IgD-negative memory B cell (primary cell): ENCODE results near the gene ZNF322. TPM values are rescaled to one million over a fixed set of nuclear protein-coding genes. Genes with fewer than 3 reads are reported as not detected.
A peak's percentile ranks its signal among the peaks of the same experiment; 100 is the strongest.

Source experiments
- H3K27ac Mint-ChIP-seq, 3 donors: one replicate each; pipeline ENCODE4 v1.8.0; 2020 to 2022; ENCODE audit warnings: mild to moderate bottlenecking in 3 of 3, mixed read lengths in 3 of 3, moderate library complexity in 1 of 3
- H3K27me3 Mint-ChIP-seq: one replicate; pipeline ENCODE4 v1.8.0; 2021; ENCODE audit warnings: mixed read lengths
- H3K36me3 Mint-ChIP-seq: one replicate; pipeline ENCODE4 v1.8.0; 2020; ENCODE audit warnings: mild to moderate bottlenecking, mixed read lengths
- H3K4me1 Mint-ChIP-seq, 3 donors: one replicate each; pipeline ENCODE4 v1.8.0; 2020 to 2022; ENCODE audit warnings: mixed read lengths in 3 of 3, mild to moderate bottlenecking in 1 of 3
- H3K4me3 Mint-ChIP-seq, 4 donors: one replicate each; pipeline ENCODE4 v1.8.0; 2020 to 2022; ENCODE audit warnings: mild to moderate bottlenecking in 4 of 4, mixed read lengths in 4 of 4, moderate library complexity in 3 of 4
- H3K9me3 Mint-ChIP-seq, 3 donors: one replicate each; pipeline ENCODE4 v1.8.0; 2020 to 2021; ENCODE audit warnings: mixed read lengths in 3 of 3, mild to moderate bottlenecking in 1 of 3
- polyA plus RNA-seq: library from polyadenylated mRNA; unstranded; fragments of 300-500 nt; fragmentation: Illumina TruSeq; gene quantifications from one replicate; pipeline ENCODE4 v1.2.3, GENCODE V29; 2021

Gene ZNF322
- polyA plus RNA-seq, 1 donor from 2014 or later = 9.7 TPM

DNA sequence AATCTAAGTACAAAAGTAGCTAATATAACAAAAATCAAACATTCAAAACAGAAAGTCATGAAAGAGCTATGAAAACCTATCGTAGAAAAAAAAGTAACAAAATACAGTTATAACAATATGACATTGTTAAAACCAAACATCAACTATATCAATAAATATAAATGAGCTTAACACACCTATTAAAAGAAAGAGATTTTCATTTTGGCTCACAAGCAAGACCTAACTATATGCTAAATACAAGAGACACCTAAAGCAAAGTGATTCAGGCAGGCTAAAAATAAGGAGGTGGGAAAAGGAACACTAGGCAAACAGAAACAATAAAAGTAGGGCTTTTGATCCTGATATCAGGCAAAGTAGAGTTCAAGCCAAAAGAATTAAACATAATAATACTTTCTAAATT lies 13.5 kb downstream of the ZNF322 start:
- H3K27me3 Mint-ChIP-seq = no peaks in the 10 kb centered on the region
- no peak overlapping the region for H3K4me3 Mint-ChIP-seq
- H3K27ac Mint-ChIP-seq = no peak overlapping the region
- peaks cover 6 to 15% (median 13%) of the 10 kb centered on the region in 3 donors for H3K4me1 Mint-ChIP-seq
- H3K36me3 Mint-ChIP-seq = peaks cover 51% of the 10 kb centered on the region
- H3K9me3 Mint-ChIP-seq = peaks cover 11 to 43% (median 12%) of the 10 kb centered on the region in 3 donors

DNA sequence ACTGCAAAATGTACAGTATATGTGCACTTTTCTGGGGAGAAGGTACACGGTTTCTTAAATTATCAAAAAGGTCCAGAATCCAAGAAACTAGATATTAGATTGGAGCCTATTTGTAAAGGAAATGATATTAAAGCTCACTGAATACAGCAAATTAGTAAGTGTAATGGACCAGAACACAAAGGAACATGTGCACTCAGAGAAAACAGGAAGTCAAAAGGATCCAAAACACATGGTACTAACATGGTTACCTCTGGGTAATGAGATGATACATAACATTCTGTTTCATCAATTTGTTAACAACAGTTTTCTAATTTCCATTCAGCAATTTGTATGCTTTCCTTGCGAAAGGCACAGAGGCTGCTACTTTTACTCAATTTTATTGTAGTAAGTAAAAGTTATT lies 18.7 kb downstream of the ZNF322 start:
- Mint-ChIP-seq H3K4me1 (peaks cover 5 to 17% (median 9%) of the 10 kb centered on the region in 3 donors), H3K9me3 (peaks cover 11 to 41% (median 30%) of the 10 kb centered on the region in 3 donors), H3K27me3 (no peaks in the 10 kb centered on the region), H3K27ac (no peak overlapping the region), H3K4me3 (no peak overlapping the region), H3K36me3 (peaks cover 57% of the 10 kb centered on the region)

DNA sequence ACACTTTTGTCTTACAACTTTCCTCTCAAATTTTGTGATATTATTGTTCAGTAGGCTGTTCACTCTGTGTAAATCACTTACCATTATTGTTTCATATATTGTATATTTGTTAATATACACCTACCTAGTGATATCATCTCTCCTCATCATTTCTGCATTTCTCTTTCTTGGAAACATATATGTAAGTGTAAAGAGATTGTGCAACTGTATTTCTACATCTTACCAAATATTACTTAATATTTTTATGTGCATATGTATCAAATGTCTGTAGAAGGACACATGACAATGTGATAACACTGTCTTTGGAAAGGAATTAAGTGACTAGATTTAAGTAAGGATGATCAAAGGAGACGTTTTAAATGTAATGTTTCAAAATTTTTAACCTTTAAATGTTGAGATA lies 30.2 kb downstream of the ZNF322 start:
- Mint-ChIP-seq H3K36me3 (peaks cover 2% of the 10 kb centered on the region), H3K27me3 (no peaks in the 10 kb centered on the region), H3K27ac (no peak overlapping the region), H3K9me3 (peaks cover 5 to 6% (median 6%) of the 10 kb centered on the region in 3 donors), H3K4me3 (no peak overlapping the region), H3K4me1 (no peaks in the 10 kb centered on the region)

DNA sequence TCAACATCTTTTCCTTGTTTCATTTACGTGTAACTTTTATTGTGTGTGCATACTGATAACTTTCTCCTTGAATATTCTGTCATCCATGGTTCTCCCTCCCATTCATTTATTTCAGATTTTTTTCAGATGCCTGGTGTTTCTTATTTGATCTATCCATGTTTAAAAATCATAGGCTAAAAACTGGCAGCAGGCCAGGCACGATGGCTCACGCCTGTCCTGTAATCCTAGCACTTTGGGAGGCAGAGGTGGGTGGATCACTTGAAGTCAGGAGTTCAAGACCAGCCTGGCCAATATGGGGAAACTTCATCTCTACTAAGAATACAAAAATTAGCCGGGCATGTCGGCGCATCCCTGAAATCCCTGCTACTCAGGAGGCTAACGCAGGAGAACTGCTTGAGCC lies 31.7 kb downstream of the ZNF322 start:
- no peaks in the 10 kb centered on the region for H3K36me3 Mint-ChIP-seq
- H3K4me1 Mint-ChIP-seq = no peaks in the 10 kb centered on the region
- H3K4me3 Mint-ChIP-seq = no peak overlapping the region
- peaks cover 6 to 8% (median 7%) of the 10 kb centered on the region in 3 donors for H3K9me3 Mint-ChIP-seq
- H3K27me3 Mint-ChIP-seq = no peaks in the 10 kb centered on the region
- no peak overlapping the region for H3K27ac Mint-ChIP-seq

DNA sequence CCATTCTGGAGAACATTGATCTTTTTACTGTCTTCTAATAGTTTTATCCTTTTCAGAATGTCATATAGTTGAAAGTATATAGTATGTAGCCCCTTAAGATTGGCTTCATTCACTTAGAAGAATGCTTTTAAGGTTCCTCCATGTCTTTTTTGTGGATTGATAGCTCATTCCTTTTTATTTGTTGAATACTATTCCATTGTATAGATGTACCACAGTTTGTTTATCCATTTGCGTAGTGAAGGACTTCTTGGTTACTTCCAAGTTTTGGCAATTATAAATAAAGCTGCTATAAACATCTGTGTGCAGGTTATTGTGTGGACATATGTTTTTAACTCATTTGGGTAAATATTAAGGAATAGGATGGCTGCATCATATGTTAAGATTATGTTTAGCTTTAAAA lies 35.0 kb downstream of the ZNF322 start:
- Mint-ChIP-seq H3K9me3 (peaks cover 6 to 9% (median 8%) of the 10 kb centered on the region in 3 donors), H3K4me3 (peak overlapping the region in 1 of 4 donors; percentile 18), H3K36me3 (no peaks in the 10 kb centered on the region), H3K27me3 (no peaks in the 10 kb centered on the region), H3K4me1 (no peaks in the 10 kb centered on the region), H3K27ac (no peak overlapping the region)

DNA sequence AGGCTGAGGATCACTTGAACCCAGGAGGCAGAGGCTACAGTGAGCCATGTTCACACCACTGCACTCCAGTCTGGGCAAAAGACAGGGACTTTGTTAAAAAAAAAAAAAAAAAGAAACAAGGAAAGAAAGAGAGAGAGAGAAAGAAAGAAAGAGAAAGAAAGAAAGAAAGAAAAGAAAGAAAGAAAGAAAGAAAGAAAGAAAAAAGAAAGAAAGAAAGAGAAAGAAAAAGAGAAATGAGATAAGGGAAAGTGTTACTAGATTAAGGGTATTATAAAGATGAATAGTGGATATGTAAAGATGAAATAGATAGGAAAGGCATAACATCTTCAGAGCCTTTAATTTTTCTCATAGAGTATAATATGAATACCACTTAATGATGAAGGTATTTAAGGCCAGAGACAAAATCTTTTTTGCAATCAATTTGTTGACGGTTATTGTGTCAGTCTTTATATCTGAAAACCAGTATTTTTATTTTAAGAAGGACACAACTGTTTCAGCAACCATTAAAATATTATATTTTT lies 36.1 kb downstream of the ZNF322 start:
- Mint-ChIP-seq H3K9me3 (peaks cover 6 to 9% (median 8%) of the 10 kb centered on the region in 3 donors), H3K4me1 (no peaks in the 10 kb centered on the region), H3K36me3 (no peaks in the 10 kb centered on the region), H3K27ac (no peak overlapping the region), H3K4me3 (peak overlapping the region in 1 of 4 donors; percentile 55), H3K27me3 (no peaks in the 10 kb centered on the region)

DNA sequence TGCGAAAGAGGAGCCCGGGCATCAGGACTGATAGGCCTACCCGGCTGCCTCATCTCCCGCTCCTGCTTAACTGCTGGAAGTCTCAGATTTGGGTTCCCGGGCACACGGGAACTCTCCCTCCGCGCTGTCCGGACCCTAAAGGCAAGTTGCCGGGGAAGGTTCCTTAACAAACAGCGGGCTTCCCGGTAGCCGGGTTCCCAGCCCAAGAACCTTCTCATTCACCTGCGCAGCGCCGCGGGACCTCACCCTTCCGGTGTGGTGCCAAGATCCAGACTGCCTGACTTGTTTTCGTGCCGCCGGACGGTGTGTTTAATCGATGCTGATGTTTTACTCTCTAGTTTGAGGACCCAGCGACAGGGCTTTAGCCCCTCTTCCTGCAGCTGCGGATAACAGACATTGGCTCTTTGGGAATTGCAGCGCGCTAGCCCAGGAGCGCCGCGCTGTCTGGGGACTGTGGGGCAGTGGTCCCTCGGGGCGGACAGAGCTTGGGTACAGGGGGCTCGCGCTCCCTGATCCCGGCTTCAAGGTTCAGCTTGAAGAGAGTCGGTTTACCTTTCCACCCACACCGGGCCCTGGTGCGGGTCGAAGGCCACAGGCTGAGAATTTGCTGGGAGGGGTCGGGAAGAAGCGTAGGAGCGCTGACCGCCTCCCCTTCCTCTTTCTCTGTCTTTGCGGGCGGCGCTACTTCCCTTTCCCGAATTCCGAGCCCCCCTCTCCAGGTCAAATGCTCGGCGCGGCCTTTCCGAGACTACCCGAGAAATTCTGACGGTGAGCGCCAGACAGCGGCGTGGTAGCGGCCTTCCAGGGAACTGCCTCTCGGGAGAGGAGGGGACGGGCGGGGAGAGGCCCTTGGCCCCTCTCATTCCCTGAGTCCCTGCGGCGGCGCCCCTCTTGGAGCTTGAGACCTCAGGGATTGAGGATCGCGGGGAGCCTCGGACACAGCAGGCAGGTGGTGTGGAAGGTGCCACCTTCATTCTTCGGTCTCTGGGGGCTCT lies 45.6 kb downstream of the ZNF322 start:
- Mint-ChIP-seq H3K27me3 (peaks cover 31% of the 10 kb centered on the region), H3K27ac (peak overlapping the region in 1 of 3 donors; percentile 74), H3K9me3 (peaks cover 0 to 5% (median 1%) of the 10 kb centered on the region in 3 donors), H3K36me3 (peaks cover 2% of the 10 kb centered on the region), H3K4me1 (peaks cover 0 to 5% (median 1%) of the 10 kb centered on the region in 3 donors), H3K4me3 (peak overlapping the region in 3 of 4 donors; percentile 41 to 86 (median 78))

DNA sequence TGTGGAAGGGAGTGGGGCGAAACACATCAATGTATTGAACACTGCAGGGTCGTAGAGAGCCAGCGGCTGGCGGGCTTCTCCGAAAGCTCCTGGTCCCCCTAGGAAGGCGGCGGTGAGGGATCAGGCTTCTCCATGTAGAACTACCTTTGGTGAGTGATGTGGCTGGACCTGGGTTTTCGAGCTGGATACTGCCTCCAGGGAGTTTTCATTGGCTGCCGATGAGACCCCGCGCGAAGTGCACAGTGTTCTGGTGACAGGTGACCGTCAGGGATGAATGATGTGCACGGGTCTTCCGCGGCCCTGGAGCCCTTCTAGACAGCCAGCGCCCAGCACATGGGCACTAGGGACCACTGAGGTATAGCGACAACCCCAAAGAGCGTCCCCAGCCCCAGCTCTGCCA lies 46.3 kb downstream of the ZNF322 start:
- Mint-ChIP-seq H3K27ac (peak overlapping the region in 1 of 3 donors; percentile 74), H3K27me3 (peaks cover 31% of the 10 kb centered on the region), H3K36me3 (peaks cover 2% of the 10 kb centered on the region), H3K4me3 (peak overlapping the region in 1 of 4 donors; percentile 80), H3K4me1 (peaks cover 0 to 5% (median 1%) of the 10 kb centered on the region in 3 donors), H3K9me3 (peaks cover 0 to 5% (median 1%) of the 10 kb centered on the region in 3 donors)

DNA sequence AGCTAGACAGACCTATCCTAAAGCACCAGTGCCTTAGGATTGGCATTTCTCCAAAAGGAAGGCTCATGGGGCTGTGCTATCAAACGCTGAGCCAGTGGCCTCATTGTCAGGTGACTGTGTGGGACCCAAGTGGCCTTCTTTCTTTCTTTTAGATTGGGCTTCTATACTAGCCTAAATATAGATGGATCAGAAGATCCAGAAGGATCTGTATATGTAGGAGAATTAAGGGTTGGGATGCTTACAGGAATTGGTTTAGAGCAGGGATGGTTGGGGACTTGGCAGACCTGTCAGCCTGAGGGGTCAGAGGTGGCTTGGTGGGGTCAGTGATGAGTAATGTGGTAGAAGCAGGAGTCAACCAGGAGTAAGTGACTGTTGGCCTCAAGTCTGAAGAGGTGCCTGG lies 47.9 kb downstream of the ZNF322 start:
- peaks cover 0 to 5% (median 0%) of the 10 kb centered on the region in 3 donors for H3K9me3 Mint-ChIP-seq
- peaks cover 1 to 5% (median 3%) of the 10 kb centered on the region in 3 donors for H3K4me1 Mint-ChIP-seq
- no peak overlapping the region for H3K27ac Mint-ChIP-seq
- H3K4me3 Mint-ChIP-seq = no peak overlapping the region
- peaks cover 31% of the 10 kb centered on the region for H3K27me3 Mint-ChIP-seq
- H3K36me3 Mint-ChIP-seq = peaks cover 2% of the 10 kb centered on the region

DNA sequence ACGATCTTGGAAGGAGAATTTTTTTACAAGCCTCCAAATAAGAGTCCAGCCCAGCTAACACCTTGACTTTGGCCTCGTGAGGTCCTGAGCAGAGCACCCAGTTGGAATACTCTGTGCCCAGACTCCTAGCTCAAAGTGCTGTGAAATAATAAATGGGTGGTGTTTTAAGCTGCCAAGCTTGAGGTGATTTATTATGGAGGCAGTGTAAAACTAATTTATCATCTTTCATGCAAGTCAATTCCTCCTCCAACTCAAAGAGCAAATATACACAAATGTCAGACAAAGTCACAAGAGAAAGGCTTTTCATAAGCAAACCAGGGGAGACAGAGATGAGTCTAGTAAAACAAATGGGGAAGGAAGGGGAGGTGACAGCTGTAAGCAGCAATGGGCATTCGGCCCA lies 50.1 kb downstream of the ZNF322 start:
- peaks cover 2% of the 10 kb centered on the region for H3K36me3 Mint-ChIP-seq
- no peaks in the 10 kb centered on the region for H3K9me3 Mint-ChIP-seq
- H3K4me3 Mint-ChIP-seq = no peak overlapping the region
- peak overlapping the region in 1 of 3 donors; percentile 87 for H3K27ac Mint-ChIP-seq
- H3K4me1 Mint-ChIP-seq = peaks cover 1 to 5% (median 3%) of the 10 kb centered on the region in 3 donors
- peaks cover 20% of the 10 kb centered on the region for H3K27me3 Mint-ChIP-seq

DNA sequence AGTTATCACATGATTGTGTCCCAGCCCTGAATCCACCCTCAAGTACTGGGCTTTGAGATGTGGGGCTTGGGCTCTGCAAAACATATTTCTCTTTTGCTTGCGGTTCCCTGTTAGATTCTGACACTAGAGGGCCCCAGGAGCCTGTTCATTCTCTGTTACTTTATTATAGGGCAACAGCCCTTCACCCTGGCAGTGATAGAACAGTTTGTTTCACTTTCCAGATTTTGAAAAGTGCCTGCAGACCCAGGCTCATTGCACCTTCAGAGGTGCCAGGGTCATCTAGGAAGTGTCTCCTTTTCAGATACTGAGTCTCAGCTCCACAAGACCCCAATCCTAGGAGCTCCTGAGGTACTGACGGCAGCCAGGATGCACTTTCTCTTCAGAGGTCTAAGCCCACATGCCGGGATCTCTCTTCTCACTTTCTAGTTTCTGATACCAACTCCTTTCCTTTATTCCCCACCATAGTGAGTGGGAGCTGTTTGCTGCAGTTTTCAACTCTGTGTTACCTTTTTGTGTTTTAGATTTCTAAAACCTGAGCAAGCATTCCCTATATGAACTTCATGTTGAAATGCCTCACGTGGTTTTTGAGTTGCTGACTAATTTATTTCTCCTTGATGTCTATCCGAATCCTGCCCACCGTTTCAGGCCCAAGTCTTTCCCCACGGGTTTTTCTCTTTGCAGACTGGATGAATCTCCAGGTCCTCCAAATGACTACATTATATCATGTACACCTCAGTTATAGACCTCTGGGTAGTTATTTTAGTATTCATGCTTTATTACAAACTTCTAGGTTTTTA lies 51.9 kb downstream of the ZNF322 start:
- peaks cover 2% of the 10 kb centered on the region for H3K36me3 Mint-ChIP-seq
- peak overlapping the region in 1 of 3 donors; percentile 77 for H3K27ac Mint-ChIP-seq
- H3K4me3 Mint-ChIP-seq = peak overlapping the region in 1 of 4 donors; percentile 56
- no peaks in the 10 kb centered on the region for H3K9me3 Mint-ChIP-seq
- peaks cover 4% of the 10 kb centered on the region for H3K27me3 Mint-ChIP-seq
- H3K4me1 Mint-ChIP-seq = peaks cover 0 to 5% (median 3%) of the 10 kb centered on the region in 3 donors

DNA sequence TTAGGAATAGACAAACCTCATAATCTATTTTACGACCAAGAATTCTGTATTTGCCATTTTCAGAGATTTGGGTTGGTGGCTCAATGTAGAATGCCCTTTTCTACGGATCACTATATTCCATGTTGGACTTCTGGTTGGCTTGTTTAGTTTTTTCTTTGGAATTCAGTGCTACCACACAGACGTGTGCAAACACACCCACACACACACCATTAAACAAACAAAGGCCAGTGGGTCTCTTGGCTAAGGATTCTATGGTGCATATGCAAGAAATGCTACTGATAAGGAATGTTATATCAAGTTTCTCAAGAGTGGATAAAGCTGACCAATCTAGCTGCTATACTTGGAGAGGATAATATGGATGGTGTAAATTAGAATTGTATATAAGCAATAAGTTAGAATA lies 54.7 kb downstream of the ZNF322 start:
- H3K4me1 Mint-ChIP-seq = peaks cover 0 to 3% (median under 1%) of the 10 kb centered on the region in 3 donors
- no peak overlapping the region for H3K27ac Mint-ChIP-seq

DNA sequence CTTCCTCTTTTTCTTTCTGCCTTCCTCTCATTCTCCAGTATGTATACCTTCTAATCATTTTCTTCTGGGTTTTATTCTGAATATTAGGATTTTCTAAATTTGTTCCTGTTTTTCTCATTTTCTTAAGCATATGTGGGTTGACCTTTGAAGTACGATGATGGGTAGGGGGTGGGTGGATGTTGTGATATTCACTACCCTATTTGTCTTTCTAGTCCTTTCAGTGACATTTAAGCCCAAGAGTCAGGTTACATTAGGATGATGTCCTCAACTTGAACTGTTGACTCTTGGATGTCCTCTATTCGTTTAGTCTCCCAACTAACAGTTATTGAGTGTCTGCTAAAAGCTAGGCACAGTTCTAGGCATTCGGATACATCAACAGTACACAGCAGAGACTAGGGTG lies 55.5 kb downstream of the ZNF322 start:
- H3K27ac Mint-ChIP-seq = no peak overlapping the region
- no peaks in the 10 kb centered on the region for H3K9me3 Mint-ChIP-seq
- no peaks in the 10 kb centered on the region for H3K27me3 Mint-ChIP-seq
- no peaks in the 10 kb centered on the region for H3K36me3 Mint-ChIP-seq
- H3K4me3 Mint-ChIP-seq = no peak overlapping the region
- peaks cover 0 to 3% (median 2%) of the 10 kb centered on the region in 3 donors for H3K4me1 Mint-ChIP-seq

More for the DNA sequence above, 54.7 kb downstream of the ZNF322 start:
- no peak overlapping the region for H3K4me3 Mint-ChIP-seq
- no peaks in the 10 kb centered on the region for H3K27me3 Mint-ChIP-seq
- H3K9me3 Mint-ChIP-seq = no peaks in the 10 kb centered on the region
- H3K36me3 Mint-ChIP-seq = no peaks in the 10 kb centered on the region

DNA sequence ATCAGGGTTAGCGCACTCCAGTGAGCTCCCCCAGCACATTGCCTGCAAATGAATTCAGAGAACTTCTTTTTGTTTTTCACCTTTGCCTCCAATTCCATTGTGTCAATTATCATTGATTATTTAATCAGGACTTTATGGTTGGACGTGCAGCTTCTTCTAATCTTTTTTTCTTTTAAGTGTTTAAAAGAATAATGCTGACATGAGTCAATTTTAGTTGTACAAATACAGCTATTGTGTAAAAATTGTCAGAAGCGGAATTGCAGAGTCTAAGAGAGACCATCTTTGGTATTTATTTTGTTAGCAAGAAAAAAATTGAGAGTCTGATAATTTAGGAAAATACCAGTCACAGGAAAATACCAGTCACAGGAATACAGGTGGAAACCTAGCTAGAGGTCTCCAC lies 57.3 kb downstream of the ZNF322 start:
- no peak overlapping the region for H3K27ac Mint-ChIP-seq
- H3K9me3 Mint-ChIP-seq = no peaks in the 10 kb centered on the region
- H3K27me3 Mint-ChIP-seq = no peaks in the 10 kb centered on the region
- no peak overlapping the region for H3K4me3 Mint-ChIP-seq
- H3K36me3 Mint-ChIP-seq = no peaks in the 10 kb centered on the region
- peaks cover 0 to 11% (median 6%) of the 10 kb centered on the region in 3 donors for H3K4me1 Mint-ChIP-seq
